Esophagus squamous epithelium (tissue), 4 donors: ENCODE measurements around the gene SEMA5B.

ENCODE experiments used
- POLR2A ChIP-seq, 4 donors: fragments of 450-650 bp; IDR thresholded peaks; one replicate each; pipeline ENCODE4 v1.6.1; 2017; ENCODE audit warnings: antibody characterized with exemption in 4 of 4, mild to moderate bottlenecking in 4 of 4, moderate library complexity in 3 of 4
- TF ChIP-seq, protein P1 (sequence below), 6 experiments: fragments of 450-650 bp in 4 of 6; fragments of 200-600 bp in 2 of 6; sonication (generic) in 2 of 6; IDR thresholded peaks; one replicate each; pipeline ENCODE4 v1.5.1; 2016 to 2019; ENCODE audit warnings: antibody characterized with exemption in 6 of 6, mild to moderate bottlenecking in 4 of 6, moderate library complexity in 4 of 6

DNA sequence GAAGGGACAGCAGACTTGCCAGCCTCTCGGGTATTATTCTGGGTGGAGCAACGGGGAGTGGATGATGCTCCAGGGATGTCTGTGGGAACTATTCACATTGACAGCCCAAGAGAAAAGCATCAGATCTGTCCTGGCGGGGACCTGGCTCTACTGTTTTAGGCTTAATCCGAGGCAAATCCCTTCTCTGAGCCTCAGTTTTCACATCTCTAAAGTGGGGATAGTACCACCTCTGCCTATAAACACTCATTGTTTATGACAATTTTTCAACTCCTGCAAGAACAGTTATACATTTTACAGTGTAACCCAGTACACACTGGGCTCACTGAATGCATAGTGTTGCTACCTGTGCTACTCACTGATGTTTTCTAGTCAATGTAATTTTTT is 48.5 kb upstream of the SEMA5B start:
- TF ChIP-seq, protein P1, sequence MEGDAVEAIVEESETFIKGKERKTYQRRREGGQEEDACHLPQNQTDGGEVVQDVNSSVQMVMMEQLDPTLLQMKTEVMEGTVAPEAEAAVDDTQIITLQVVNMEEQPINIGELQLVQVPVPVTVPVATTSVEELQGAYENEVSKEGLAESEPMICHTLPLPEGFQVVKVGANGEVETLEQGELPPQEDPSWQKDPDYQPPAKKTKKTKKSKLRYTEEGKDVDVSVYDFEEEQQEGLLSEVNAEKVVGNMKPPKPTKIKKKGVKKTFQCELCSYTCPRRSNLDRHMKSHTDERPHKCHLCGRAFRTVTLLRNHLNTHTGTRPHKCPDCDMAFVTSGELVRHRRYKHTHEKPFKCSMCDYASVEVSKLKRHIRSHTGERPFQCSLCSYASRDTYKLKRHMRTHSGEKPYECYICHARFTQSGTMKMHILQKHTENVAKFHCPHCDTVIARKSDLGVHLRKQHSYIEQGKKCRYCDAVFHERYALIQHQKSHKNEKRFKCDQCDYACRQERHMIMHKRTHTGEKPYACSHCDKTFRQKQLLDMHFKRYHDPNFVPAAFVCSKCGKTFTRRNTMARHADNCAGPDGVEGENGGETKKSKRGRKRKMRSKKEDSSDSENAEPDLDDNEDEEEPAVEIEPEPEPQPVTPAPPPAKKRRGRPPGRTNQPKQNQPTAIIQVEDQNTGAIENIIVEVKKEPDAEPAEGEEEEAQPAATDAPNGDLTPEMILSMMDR (IDR thresholded peaks at IDR 0.05), result no peak
- no peak for TF ChIP-seq POLR2A (IDR thresholded peaks at IDR 0.05)
